Effector memory CD8-positive, alpha-beta T cell (primary cell): ENCODE measurements around the gene COPB1.

Source experiments
- ATAC-seq: fragments of 150-1000 bp; cut with Tn5 transposase; replicated peaks from 2 replicates; pipeline ENCODE4 v1.10.0; 2021; ENCODE audit warnings: mild to moderate bottlenecking, moderate library complexity
- DNase-seq, 3 experiments: peaks; one replicate each; pipeline ENCODE4 v3.0.0; 2021
- H3K27ac Mint-ChIP-seq, 2 donors: one replicate each; pipeline ENCODE4 v1.8.0; 2022; ENCODE audit warnings: mild to moderate bottlenecking in 2 of 2, mixed read lengths in 2 of 2, moderate library complexity in 2 of 2
- H3K27me3 Mint-ChIP-seq, 2 donors: one replicate each; pipeline ENCODE4 v1.8.0; 2022; ENCODE audit warnings: mixed read lengths in 2 of 2
- H3K36me3 Mint-ChIP-seq: one replicate; pipeline ENCODE4 v1.8.0; 2022; ENCODE audit warnings: mild to moderate bottlenecking, moderate library complexity, mixed read lengths; ENCODE audit not compliant: insufficient read depth
- H3K4me1 Mint-ChIP-seq, 2 donors: one replicate each; pipeline ENCODE4 v1.8.0; 2022; ENCODE audit warnings: low read depth in 2 of 2, mixed read lengths in 2 of 2
- H3K4me3 Mint-ChIP-seq, 2 donors: one replicate each; pipeline ENCODE4 v1.8.0; 2022; ENCODE audit warnings: mild to moderate bottlenecking in 2 of 2, mixed read lengths in 2 of 2, moderate library complexity in 2 of 2
- H3K9me3 Mint-ChIP-seq, 2 donors: one replicate each; pipeline ENCODE4 v1.8.0; 2022; ENCODE audit warnings: mixed read lengths in 2 of 2

The COPB1 gene

DNA sequence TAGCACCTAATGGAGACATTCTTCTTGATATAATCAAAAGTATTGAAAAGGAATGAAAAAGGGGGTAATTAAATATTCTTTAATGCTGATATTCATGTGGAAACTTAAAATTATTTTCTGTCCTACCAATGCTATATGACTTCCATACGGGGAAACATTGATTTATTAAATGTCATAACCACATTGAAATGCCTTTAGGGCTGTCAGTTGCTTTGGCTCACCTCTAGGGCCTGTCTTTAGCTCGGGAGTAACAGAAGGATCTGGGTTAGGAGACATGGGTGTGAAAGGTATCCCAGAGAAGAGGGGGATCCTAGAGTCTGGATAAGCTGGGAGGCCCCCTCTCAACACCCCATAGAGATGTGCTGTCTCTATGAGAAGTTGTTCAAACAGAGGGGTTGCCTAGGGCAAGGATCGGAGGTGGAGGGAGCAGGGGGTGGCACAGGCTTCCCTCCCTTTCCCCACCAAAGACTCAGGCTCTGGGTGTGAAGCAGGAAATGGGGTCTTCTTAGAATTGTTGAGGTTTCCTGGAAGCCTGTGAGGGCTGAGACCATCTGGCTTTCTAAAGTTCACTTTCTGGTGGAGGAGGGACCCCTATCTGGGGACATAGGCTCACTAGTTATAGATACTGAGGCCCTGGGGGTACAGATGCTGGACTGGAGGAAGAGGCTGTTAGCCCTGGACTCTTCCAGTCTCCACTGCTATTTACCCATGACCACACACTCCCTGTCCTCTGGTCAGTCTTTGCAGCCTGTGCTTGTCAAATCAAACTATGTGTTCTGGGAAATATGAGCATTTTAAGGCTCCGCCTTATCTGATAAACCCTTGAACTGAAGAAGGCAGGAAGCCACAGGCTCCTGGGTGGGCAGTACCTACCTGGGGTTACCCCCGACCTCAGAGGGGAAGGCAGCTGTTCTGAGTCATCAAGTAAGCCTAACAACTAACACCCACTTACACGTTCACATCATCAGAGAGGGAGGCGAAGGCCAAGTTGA is 84.8 kb downstream of the COPB1 start:
- Mint-ChIP-seq H3K4me3 (peak overlapping the region; percentile 71 to 80), H3K9me3 (no peaks in the 10 kb centered on the region), H3K27me3 (no peaks in the 10 kb centered on the region), H3K27ac (peak overlapping the region; percentile 92 to 95), H3K4me1 (peaks cover 48 to 51% of the 10 kb centered on the region in 2 donors), H3K36me3 (peaks cover 6% of the 10 kb centered on the region)
- ATAC-seq (peak; percentile 99), DNase-seq (peak; percentile 69 to 70 (median 69))

DNA sequence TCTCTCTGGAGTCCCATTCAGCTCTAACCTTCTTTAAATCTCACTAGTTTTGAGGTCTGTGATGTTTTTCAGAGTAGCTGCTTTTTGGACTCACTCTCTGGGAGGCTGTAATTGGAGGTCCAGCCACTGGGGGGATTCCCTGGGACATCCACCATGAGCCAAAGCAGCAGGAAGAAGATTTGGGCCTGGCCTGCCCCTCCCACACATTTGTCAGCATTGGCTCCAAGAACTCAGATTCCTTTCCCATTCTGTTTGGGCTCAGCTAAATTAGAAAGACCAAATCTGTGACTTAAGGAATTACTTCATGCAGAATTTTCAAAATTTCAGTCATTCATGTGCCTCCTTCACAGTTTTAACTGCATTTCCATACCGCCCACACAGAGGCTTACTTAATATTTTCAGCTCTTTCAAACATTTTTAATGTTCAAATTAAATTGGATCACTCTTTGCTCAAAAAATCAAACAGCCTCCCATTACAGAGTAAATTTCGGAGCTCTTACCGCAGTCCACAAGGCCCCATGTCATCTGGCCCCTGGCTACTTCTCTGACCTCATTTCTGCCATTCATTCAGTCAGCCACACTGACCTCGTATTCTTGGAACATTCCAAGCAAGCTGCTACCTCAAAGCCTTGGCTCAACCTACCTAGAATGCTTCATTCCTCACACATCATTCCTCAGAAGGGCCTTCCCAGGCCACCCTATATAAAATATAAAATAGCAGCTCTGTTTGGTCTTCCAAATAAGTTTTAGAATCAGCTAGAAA is 86.1 kb downstream of the COPB1 start:
- Mint-ChIP-seq H3K4me1 (peaks cover 44 to 47% of the 10 kb centered on the region in 2 donors), H3K27me3 (no peaks in the 10 kb centered on the region), H3K9me3 (no peaks in the 10 kb centered on the region), H3K36me3 (peaks cover 6% of the 10 kb centered on the region), H3K4me3 (no peak overlapping the region), H3K27ac (peak overlapping the region in 1 of 2 donors; percentile 83)
- ATAC-seq (no peak), DNase-seq (no peak)

DNA sequence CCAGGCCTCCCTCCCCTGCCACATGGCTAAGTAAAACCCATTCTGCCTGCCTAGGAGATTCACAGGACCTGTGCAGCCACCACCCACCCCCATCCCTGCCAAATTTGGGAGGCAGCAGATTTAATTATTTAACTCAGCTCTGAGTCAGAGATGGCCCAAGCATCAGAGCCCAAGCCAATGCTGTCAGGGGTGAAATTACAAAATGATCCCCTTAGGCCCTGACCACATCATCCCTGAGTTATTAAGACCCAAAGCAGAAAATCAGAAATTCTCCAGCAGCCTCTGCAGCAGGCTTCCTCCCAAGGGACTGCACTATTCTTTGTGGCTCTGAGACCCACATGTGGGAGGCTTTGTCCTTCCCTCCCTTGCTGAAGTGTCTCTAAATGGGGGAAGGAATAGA is 87.8 kb downstream of the COPB1 start:
- H3K27me3 Mint-ChIP-seq = no peaks in the 10 kb centered on the region
- ATAC-seq = no peak
- peaks cover 36 to 40% of the 10 kb centered on the region in 2 donors for H3K4me1 Mint-ChIP-seq
- H3K27ac Mint-ChIP-seq = no peak overlapping the region
- no peak overlapping the region for H3K4me3 Mint-ChIP-seq
- no peak for DNase-seq
- H3K9me3 Mint-ChIP-seq = no peaks in the 10 kb centered on the region
- peaks cover 6% of the 10 kb centered on the region for H3K36me3 Mint-ChIP-seq

DNA sequence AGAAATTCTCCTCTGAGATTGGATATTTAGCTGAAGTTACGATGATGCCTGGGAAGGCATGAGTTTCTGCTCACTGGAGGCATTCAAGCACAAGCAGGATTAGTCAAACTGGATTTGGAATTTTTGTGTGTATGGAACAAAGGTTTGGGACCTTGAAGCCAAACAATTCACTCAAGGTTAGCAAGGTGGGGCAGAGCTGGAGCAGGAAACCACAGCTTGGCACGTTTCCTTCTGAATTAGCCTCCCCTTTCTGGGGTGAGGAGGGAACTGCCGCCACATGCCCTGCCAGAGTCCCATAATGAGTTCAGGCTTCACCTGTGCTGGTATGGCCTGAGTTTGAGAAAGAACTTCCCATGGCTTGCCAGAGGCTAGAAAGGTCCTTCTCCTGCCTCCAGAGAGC is 89.7 kb downstream of the COPB1 start:
- Mint-ChIP-seq H3K36me3 (peaks cover under 1% of the 10 kb centered on the region), H3K27ac (peak overlapping the region in 1 of 2 donors; percentile 9), H3K27me3 (no peaks in the 10 kb centered on the region), H3K9me3 (no peaks in the 10 kb centered on the region), H3K4me3 (no peak overlapping the region), H3K4me1 (peaks cover 20 to 29% of the 10 kb centered on the region in 2 donors)
- ATAC-seq (no peak), DNase-seq (no peak)

DNA sequence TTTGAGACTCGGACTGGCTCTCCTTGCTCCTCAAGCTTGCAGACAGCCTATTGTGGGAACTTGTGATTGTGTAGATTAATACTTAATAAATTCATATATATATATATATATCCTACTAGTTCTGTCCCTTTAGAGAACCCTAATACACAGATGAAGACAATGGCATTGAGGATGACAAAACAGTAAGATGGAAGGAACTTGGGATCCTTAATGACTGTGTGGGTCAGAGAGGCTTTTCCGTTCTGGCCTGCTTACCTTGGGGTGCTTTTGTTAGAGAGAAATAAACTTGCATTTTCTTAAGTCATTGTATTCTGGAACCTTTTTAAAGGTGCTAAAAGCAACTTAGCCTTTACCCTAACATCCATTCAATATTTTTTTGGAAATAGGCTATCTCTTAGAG is 91.0 kb downstream of the COPB1 start:
- no peak for DNase-seq
- ATAC-seq = no peak
- Mint-ChIP-seq H3K27ac (no peak overlapping the region), H3K4me3 (no peak overlapping the region), H3K9me3 (no peaks in the 10 kb centered on the region), H3K36me3 (no peaks in the 10 kb centered on the region), H3K4me1 (peaks cover 10 to 21% of the 10 kb centered on the region in 2 donors), H3K27me3 (no peaks in the 10 kb centered on the region)
